IMR-90 (cell line): ENCODE measurements around the gene FAM78A.

Source experiments
- FOS ChIP-seq: fragments of 150-350 bp; IDR thresholded peaks from 2 replicates; pipeline ENCODE4 v1.6.1; 2016; ENCODE audit warnings: low read depth, low read length
- MXI1 ChIP-seq: IDR thresholded peaks from 2 replicates; pipeline ENCODE4 v1.6.1; 2012; ENCODE audit warnings: low read depth, mild to moderate bottlenecking, low read length, moderate library complexity, borderline replicate concordance
- POLR2A ChIP-seq: IDR thresholded peaks from 2 replicates; pipeline ENCODE4 v1.6.1; 2012; ENCODE audit warnings: mild to moderate bottlenecking, low read depth, low read length
- RAD21 ChIP-seq: IDR thresholded peaks from 2 replicates; pipeline ENCODE4 v1.6.1; 2012; ENCODE audit warnings: low read length, improper control_type of control experiment
- RCOR1 ChIP-seq: IDR thresholded peaks from 2 replicates; pipeline ENCODE4 v1.6.1; 2012; ENCODE audit warnings: mild to moderate bottlenecking, low read length, improper control_type of control experiment; ENCODE audit not compliant: insufficient replicate concordance
- SMC3 ChIP-seq: fragments of 150-350 bp; IDR thresholded peaks from 2 replicates; pipeline ENCODE4 v1.6.1; 2016; ENCODE audit warnings: low read depth, mild to moderate bottlenecking, antibody characterized with exemption, low read length, moderate library complexity
- TF ChIP-seq, protein P1 (sequence below): conservative IDR thresholded peaks from 2 replicates; pipeline ENCODE4 v1.5.1; 2012; ENCODE audit warnings: mild to moderate bottlenecking, low read depth, low read length, improper control_type of control experiment
- TF ChIP-seq, protein P2 (sequence below): fragments of 150-350 bp; IDR thresholded peaks from 2 replicates; pipeline ENCODE4 v1.6.1; 2016; ENCODE audit warnings: low read depth, mild to moderate bottlenecking, low read length, moderate library complexity, borderline replicate concordance
- TF ChIP-seq, protein P3 (sequence below): fragments of 150-350 bp; IDR thresholded peaks from 2 replicates; pipeline ENCODE4 v1.6.1; 2017; ENCODE audit warnings: mild to moderate bottlenecking, antibody characterized with exemption, low read length, low read depth

DNA sequence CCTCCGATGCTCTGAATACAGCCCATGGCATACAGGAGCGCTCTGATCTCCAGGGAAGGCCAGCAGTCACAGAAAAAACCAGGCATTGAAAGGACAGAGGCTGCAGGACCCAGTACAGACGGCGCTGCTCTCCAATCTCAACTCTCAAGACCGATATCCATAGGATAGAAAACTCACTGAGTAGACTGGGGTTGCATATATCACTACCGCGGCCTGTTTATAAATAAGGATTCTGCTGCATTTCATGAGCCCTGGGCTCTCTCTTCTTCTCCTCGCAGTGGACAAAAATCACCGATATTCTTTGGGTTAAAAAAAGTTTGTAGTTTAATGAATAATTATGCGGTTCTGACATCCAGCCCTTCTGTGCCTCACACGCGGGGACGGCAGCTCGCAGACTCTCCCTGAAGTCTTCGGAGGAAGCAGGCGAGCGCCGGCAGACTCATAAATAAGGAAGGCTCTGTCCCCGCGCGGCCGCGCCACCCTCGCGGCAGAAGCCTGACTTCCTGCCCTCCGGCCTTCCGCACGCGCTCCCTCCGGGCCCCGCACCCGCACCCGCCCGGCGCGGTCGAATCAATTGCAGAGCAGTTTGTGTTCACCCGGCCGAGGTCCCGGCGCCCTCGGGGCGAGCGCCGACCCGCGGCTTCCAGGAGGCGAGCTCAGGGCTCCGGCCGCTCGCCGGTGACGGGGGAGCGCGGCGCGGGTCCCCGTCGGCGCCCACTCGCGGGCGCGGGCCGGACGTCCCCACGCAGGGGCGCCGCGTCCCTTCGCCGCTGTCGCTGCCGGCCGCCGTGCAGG lies at the start of gene FAM78A:
- TF ChIP-seq, protein P1, sequence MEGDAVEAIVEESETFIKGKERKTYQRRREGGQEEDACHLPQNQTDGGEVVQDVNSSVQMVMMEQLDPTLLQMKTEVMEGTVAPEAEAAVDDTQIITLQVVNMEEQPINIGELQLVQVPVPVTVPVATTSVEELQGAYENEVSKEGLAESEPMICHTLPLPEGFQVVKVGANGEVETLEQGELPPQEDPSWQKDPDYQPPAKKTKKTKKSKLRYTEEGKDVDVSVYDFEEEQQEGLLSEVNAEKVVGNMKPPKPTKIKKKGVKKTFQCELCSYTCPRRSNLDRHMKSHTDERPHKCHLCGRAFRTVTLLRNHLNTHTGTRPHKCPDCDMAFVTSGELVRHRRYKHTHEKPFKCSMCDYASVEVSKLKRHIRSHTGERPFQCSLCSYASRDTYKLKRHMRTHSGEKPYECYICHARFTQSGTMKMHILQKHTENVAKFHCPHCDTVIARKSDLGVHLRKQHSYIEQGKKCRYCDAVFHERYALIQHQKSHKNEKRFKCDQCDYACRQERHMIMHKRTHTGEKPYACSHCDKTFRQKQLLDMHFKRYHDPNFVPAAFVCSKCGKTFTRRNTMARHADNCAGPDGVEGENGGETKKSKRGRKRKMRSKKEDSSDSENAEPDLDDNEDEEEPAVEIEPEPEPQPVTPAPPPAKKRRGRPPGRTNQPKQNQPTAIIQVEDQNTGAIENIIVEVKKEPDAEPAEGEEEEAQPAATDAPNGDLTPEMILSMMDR: no peak
- TF ChIP-seq MXI1 (no peak), RCOR1 (no peak), POLR2A (no peak), SMC3 (no peak), FOS (no peak), RAD21 (no peak)
- TF ChIP-seq, protein P2, sequence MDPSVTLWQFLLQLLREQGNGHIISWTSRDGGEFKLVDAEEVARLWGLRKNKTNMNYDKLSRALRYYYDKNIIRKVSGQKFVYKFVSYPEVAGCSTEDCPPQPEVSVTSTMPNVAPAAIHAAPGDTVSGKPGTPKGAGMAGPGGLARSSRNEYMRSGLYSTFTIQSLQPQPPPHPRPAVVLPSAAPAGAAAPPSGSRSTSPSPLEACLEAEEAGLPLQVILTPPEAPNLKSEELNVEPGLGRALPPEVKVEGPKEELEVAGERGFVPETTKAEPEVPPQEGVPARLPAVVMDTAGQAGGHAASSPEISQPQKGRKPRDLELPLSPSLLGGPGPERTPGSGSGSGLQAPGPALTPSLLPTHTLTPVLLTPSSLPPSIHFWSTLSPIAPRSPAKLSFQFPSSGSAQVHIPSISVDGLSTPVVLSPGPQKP: no peak
- TF ChIP-seq, protein P3, sequence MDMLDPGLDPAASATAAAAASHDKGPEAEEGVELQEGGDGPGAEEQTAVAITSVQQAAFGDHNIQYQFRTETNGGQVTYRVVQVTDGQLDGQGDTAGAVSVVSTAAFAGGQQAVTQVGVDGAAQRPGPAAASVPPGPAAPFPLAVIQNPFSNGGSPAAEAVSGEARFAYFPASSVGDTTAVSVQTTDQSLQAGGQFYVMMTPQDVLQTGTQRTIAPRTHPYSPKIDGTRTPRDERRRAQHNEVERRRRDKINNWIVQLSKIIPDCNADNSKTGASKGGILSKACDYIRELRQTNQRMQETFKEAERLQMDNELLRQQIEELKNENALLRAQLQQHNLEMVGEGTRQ: no peak
